NCI-H1417 treated with DMSO at 0.1 percent for 48 hours (cell line): ENCODE data around the gene KRTAP12-4.
"Not testable (repeated sequence)": the region's sequence is repeated elsewhere in the genome, so short reads cannot be mapped to it uniquely, and the experiment has no call there.

Source experiments
- DNase-seq: peaks from one replicate; lab custom pipeline; 2025; lab: John Stamatoyannopoulos, UW

The KRTAP12-4 gene

DNA sequence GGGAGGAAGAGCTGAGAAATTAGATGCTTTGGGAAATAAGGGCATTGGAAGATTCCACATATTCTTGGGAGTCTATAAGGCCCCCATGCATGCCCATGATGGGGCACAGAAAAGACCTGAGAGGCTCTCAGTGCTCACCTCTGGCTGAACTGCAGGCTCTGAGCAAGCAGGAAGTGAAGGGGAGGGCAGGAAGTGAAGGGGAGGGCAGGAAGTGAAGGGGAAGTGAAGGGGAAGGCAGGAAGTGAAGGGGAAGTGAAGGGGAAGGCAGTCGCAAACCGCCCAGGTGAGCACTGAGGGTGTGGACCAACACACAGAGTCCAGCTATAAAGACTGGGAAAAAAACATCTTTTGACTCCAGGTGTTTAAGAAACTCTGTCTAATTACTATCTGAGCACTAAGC, 24.0 kb downstream of the KRTAP12-4 start:
- DNase-seq = no peak

DNA sequence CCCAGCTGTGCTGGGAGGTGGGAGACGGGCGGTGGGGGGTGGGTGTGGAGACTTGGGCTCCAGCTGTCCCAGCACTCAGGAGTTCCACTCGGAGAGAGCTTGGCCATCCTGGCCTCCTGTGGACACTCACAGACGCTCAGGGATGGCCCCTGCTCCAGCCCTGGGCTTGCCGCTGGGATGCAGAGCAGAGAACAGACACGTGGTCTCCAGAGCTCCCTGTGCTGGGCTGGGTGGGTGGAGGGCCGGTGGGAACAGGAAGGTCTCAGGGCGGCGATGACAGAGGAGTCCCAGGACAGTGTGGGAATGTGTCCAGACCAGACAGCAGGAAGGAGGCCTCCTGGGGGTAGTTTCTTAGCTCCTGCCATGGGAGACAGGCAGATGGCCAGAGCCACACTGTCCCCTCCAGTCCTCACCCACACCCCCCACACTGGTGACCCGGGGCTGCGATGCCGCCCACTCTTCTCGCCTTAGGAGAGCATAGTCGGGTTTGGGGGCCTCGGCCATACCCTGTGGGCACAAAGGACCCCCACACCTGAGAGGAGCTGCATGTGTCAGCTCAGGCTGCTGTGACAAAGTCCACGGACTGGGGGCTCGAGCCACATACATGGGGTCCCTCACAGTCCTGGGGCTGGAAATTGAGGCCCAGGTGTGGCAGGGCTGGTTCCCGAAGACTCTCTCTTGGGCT, 25.6 kb downstream of the KRTAP12-4 start:
- DNase-seq = no peak

DNA sequence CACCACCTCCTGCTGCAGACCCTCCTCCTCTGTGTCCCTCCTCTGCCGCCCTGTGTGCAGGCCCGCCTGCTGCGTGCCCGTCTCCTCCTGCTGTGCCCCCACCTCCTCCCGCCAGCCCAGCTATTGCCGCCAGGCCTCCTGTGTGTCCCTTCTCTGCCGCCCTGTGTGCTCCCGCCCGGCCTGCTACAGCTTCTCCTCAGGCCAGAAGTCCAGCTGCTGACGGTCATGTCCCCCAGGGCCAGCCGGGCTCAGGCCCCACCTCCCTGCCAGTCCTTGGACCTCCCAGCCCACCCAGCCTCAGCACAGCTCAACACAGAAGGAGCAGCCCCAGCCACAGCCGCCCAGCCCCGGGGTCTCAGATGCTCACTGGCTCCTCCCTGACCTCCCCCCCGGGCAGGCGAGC, 26.6 kb downstream of the KRTAP12-4 start:
- not testable (repeated sequence) for DNase-seq

DNA sequence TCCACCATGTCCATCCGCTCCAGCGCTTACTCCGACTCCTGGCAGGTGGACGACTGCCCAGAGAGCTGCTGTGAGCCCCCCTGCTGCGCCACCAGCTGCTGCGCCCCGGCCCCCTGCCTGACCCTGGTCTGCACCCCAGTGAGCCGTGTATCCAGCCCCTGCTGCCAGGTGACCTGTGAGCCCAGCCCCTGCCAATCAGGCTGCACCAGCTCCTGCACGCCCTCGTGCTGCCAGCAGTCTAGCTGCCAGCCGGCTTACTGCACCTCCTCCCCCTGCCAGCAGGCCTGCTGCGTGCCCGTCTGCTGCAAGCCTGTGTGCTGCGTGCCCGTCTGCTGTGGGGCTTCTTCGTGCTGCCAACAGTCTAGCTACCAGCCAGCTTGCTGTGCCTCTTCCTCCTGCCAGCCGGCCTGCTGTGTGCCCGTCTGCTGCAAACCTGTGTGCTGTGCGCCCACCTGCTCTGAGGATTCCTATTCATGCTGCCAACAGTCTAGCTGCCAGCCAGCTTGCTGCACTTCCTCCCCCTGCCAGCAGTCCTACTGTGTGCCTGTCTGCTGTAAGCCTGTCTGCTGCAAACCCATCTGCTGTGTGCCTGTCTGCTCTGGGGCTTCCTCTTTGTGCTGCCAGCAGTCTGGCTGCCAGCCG, 27.2 kb downstream of the KRTAP12-4 start:
- not testable (repeated sequence) for DNase-seq

DNA sequence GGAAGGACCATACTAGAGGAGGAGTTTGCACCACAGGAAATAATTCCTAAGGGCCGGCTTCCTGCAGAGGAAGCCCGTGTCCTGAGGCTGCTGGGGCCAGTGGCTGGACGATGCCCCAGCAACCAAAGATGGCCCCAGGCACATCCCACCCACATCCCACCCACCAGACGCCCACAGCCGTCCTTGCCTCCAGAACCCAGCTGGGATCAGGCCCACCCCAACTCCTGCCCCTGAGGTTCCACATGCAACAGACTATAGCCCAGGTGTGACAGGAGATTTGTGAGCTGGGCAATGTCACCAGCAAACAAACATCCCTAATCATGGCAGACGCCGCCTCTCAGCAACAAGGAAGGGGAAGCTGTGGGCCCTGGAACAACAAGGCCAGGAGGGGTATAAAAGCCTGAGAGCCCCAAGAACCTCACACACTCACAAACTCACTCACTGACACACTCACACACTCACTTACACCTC, 27.8 kb downstream of the KRTAP12-4 start, which contains the start of gene KRTAP10-9:
KRTAP10-9 (plus strand) TSS at position 421 of the 471 bp plus-strand sequence. CDS start 79 bp downstream, outside the sequence.
- no peak for DNase-seq

DNA sequence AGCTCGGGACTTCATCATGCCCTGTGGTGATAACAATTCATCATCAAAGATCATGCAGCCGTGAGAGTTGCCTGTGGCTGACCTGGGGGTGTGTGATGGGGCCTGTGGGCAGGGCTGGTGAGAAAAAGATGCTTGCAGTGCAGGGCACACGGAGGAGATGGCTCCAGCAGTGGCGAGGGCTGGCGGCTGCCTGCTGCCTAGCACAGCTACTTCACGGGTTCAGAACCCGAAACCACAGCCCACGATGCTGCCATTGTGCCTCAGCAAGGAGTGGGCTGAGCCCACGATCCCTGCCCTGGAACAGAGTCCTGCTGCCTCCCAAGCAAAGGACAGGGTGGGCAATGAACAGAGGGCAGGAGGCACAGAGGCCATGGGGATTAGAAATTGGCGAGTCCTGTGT, 28.2 kb downstream of the KRTAP12-4 start:
- no peak for DNase-seq

DNA sequence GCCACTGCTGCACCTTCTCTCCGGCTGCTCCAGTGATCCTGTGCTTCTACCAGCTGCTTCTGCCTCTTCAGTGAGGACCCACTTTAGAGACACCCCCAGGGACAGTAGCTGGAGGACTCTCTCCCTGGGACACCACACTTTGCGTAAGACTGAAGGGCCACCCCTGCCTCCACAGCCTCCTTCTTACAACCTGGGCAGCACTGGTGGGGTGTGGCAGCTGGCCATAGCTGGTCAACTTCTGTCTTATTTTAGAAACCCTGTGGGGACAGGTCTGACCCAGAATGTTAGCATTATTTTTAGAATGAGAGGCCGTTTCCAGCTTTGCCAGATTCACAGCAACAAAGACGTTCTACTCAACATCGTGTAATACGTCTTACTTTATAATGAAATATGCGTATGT, 28.7 kb downstream of the KRTAP12-4 start:
- no peak for DNase-seq

DNA sequence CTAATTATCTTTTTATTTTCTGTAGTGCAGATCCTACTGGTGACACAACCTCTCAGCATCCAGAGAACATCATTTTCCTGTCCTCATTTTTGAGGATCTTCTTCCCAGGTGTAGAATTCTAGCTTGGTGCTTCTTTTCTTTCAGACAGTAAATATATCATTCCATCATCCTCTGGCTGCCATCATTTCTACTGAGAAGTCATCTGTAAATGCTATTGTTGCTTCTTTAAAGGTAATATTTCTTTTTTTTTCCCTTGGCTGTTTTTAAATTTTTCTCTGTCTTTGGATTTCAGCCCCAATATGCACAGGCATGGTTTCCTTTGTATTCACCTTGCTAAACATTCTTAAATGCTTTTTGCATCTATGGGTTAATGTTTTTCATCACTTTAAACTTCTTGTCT, 30.9 kb downstream of the KRTAP12-4 start:
- DNase-seq = no peak

DNA sequence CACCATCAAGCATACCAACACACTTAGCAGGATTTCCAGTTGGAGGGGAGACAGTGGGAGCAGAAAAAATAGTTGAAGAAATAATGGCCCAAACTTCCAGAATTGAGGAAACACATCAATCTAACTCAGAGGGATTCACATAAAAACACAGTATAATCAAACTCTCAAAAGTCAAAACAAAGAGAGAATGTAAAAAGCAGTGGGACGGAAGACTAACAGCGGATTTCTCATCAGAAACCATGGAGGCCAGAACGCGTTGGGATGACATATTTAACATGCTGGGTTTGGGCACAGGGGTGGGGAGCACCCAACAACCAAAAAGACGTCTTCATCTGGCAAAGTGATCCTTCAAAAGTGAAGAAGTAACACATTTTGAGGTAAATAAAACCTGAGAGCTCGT, 34.6 kb downstream of the KRTAP12-4 start:
- no peak for DNase-seq

DNA sequence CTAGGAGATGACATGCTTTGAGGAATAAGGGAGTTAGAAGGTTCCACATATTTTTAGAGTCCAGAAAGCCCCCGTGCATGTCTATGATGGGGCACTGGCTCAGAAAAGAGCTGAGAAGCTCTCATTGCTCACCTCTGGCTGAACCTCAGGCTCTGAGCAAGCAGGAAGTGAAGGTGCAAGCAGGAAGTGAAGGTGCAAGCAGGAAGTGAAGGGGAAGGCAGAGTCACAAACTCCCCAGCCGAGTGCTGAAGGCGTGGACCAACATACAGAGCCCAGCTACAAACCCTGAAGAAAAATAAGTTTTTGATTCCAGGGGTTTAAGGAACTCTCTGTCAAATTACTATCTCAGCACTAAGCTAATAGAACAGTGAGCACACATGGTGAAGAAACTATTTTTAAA, 35.5 kb downstream of the KRTAP12-4 start:
- no peak for DNase-seq

DNA sequence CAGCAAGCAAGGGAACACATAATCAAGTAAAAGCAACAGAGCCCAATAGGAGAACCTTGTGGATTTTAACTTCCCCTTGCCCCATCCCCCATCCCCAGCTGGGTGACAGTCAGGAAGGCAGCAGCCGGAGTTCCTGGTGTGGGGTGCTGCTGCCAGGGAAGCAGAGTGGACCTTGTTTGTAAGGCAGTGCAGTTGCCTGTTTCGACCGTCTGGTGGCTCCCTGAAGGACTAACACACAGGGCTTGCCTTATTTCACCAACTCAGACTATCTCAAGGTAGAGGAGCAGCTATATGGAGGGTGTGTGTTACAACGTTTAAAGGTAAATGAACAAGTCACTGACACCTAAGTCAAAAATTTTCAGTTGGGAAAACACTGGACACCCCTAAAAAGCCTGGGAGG, 36.0 kb downstream of the KRTAP12-4 start:
- no peak for DNase-seq

DNA sequence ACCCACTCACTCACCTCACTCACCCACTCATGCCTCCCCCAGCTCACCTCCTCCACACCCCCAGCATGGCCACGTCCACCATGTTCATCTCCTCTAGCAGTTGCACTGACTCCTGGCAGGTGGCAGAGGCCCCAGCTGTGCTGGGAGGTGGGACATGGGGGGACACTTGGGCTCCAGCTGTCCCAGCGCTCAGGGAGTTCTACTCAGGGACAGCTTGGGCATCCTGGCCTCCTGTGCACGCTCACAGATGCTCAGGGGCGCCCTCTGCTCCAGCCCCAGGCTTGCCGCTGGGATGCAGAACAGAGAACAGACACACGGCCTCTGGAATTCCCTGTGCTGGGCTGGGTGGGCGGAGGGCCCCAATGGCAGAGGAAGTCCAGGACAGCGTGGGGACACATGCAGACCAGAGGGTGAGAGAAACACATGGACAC, 37.4 kb downstream of the KRTAP12-4 start:
- DNase-seq = no peak

DNA sequence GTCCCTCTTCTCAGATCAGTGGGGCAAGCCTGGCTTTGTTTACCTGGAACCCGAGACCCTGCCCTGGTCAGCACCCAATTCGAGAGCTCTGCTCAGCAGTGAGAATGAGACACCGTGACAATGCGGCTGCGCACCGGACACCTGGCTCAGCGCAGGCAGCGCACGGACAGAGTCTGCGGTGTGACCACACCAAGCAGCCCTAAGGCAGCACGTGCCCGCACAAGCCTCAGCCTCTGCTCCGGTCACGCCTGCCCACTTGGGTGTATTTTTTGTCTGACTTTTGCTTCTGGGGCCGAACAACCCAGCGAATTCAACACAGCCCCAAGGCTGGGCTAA, 37.9 kb downstream of the KRTAP12-4 start:
- DNase-seq = no peak

DNA sequence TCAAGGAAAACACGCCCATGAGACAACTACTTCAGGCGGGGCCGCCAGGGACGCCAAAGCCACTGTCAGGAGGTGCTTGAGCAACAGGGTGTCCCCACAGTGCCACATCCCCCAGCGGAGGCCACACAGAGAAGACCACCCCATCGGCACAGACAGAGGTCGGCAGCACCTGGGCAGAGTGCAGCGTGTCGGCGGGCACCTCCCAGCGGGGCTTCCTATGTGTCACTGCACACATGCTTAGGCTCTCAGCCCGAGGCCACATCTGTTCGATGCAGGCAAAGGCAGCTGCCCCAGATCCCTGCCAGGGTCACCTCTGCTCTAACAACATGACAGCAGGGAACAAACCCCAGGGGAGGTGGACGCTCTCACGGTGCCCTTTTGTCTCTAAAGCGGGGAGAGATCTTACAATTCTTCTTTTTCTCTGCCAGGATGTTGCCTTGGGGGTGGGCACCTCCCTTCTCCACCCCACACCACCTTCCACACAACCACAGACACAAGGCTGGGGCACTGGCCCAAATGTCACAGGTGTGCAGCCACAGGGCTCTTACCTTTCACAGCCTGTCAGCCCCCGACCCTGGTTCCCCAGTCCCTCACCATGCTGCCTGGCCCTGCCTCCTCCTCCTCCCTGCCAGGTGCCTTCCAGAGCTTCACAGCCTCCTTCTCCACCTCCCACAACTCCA, 38.4 kb downstream of the KRTAP12-4 start:
- no peak for DNase-seq

DNA sequence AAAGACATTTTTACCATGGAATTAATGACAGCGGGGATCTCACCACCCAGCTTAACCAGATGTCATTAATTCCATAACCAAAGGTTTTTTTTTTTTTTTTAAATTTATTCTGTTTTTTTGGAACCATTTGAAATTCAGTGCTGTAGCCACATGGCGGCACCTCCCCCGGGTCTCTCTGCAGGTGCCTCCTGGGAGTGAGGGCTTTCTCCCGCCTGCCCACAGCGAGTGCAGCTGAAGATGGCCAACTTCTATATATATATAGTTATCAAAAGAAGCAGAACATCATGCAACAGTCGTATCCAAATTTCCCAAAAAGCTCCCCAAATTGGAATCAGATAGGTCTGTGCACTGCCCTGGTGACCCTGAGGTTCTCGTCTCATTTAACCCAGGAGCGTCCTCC, 39.0 kb downstream of the KRTAP12-4 start:
- no peak for DNase-seq

DNA sequence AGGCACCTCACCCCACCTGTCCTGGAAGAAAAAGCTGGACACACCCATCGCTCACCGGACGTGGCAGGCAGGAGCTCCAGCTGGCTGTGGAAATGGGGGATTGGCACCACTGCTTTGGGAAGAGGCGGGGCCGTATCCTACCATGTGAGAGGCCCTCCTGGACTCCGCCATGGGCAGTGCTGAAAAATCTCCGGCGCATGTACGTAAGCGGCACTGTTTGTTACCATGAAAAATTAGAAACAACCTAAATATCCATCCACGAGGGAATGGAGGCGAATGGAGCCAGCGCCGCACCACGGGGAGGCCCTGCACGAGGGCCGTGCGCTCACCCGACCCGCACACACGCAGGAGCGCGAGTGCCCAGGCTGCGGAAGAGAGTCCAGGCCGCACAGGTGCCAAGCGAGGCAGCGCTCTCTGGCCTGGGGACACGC, 39.5 kb downstream of the KRTAP12-4 start:
- DNase-seq = no peak

DNA sequence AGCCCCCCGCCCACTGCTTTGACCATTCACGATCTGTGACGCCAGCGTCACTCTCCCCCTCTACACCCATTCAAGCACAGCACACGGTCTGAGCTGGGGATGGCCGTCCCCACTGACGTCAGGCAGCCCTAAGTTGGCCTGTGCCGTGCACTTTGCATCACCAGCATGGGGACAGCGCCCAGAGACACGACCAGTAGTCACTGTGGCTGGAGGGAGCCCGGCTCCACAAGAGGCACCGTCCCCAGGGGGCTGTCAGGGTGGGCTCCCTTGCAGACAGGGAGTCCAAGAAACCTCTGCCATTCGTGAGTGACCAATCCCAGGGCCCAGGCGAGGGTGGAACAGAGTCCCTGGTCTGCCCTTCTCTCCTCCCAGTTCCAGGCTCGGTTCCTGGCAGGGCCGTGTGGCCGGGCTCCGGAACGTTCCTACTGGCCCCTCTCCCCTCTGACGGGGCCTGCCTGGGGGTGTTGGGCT, 40.3 kb downstream of the KRTAP12-4 start:
- DNase-seq = no peak

DNA sequence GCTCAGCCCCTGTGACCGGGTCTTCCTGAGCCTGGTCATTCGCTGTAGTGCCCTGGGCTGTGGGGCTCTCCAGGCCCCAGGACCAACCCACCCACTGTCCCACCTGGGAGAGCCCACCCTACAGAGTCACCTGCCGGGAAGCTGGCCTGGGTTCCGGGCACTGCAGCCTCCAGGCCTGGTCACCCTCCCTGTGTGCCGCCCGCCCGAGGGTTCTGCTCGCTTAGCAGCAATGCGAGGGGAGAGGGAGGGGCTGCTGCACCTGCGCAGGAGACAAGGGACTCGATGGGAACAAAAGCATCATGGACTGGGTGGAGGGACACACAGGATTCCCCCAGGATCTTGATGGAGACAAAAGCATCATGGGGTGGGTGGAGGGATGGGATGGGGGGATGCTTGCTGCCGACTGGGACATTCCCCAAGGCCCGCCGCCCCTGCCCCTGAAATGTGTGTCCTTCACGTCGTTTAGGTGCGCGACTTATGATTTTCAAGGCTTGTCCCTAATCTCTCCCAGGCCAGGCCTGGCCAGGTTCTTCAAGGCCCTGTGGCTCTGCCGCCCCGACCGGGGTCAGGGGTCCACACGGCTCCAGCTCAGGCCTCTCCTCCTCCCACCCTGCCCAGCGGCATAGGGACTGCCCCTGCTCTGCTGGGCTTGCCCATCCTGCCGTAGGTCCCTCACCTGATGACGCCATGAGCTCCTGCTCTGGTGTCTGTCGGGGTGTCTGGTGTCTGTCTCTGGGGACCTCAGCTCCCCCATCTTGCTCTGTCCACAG, 40.9 kb downstream of the KRTAP12-4 start:
- no peak for DNase-seq

DNA sequence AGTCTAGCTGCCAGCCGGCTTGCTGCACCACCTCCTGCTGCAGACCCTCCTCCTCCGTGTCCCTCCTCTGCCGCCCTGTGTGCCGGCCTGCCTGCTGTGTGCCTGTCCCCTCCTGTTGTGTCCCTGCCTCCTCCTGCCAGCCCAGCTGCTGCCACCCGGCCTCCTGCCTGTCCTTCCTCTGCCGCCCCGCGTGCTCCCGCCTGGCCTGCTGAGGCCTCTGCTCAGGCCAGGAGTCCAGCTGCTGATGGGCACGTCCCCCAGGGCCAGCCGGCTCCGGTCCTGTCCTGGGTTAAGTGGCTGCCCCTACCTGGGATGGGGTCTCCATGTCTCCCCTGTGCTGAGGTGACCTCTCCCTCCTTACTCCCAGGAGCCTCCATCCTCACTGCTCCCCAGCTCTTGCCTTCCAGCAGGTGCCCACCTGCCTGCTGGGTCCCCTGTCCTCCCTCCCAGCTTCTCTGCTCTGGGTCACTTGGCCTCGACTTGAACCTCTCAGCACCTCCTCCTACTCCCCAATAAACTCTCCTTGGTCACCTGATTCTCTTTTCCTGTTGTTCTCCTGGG, 41.7 kb downstream of the KRTAP12-4 start:
- no peak for DNase-seq

DNA sequence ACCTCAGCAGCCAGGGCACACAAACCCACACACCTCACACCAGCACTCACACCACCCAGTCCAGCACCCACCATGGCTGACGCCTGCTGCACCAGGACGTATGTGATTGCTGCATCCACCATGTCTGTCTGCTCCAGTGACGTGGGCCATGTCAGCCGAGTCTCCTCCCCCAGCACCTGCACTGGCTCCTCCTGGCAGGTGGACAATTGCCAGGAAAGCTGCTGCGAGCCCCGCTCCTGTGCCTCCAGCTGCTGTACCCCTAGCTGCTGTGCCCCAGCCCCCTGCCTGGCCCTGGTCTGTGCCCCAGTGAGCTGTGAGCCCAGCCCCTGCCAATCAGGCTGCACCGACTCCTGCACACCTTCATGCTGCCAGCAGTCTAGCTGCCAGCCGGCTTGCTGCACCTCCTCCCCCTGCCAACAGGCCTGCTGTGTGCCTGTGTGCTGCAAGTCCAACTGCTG, 42.4 kb downstream of the KRTAP12-4 start, which contains the start of gene KRTAP10-8:
KRTAP10-8 (plus strand) TSS at position 51 of the 458 bp plus-strand sequence; CDS start at position 73, 22 bp downstream.
- no peak for DNase-seq

DNA sequence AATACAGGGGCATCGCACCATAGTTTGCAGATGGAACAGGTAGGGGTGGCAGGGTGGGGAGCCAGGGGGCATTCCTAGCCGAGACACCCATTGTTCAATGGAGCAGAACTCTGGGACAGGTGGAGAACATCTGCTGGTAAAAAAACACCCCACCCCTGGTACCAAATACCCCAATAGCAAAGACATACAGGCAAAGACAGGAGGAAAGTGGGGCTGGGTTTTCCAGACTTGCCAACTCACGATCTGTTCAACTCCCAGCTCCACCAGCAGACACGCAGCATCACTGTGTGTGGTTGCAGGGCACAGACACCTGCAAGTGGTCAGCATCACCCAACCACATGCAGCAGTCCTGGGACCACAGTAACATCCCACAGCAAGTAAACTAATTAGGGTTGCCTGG, 42.9 kb downstream of the KRTAP12-4 start:
- no peak for DNase-seq
